Esophagus squamous epithelium (tissue), 5 donors: ENCODE results near the gene REV3L. TPM values are rescaled to one million over a fixed set of nuclear protein-coding genes. Genes with fewer than 3 reads are reported as not detected.
"Not testable (repeated sequence)": the region's sequence is repeated elsewhere in the genome, so short reads cannot be mapped to it uniquely, and the experiment has no call there.

ENCODE experiments used
- DNase-seq: peaks from one replicate; lab custom pipeline; 2025; lab: John Stamatoyannopoulos, UW
- H3K27ac ChIP-seq, 4 donors: fragments of 200-600 bp; sonication (generic); one replicate each; pipeline ENCODE4 v1.5.1; 2016 to 2019; ENCODE audit warnings: mild to moderate bottlenecking in 1 of 4
- H3K27me3 ChIP-seq, 4 donors: fragments of 200-600 bp; sonication (generic); 1 replicate in 3 of 4; 2 replicates in 1 of 4; pipeline versions ENCODE4 v1.5.1 to v1.6.0; 2017 to 2021; ENCODE audit warnings: antibody characterized with exemption in 1 of 4
- H3K36me3 ChIP-seq, 3 donors: fragments of 200-600 bp; sonication (generic); one replicate each; pipeline ENCODE4 v1.5.1; 2016 to 2019
- H3K4me1 ChIP-seq, 3 donors: fragments of 200-600 bp; sonication (generic); one replicate each; pipeline ENCODE4 v1.5.1; 2017 to 2019
- H3K4me3 ChIP-seq, 4 donors: fragments of 200-600 bp; sonication (generic); 1 replicate in 3 of 4; 2 replicates in 1 of 4; pipeline ENCODE4 v1.5.1; 2016 to 2019; ENCODE audit warnings: mild to moderate bottlenecking in 2 of 4, moderate library complexity in 1 of 4
- H3K9me3 ChIP-seq, 3 donors: fragments of 200-600 bp; sonication (generic); one replicate each; pipeline ENCODE4 v1.5.1; 2016 to 2019
- CTCF ChIP-seq, 6 experiments: fragments of 450-650 bp in 4 of 6; fragments of 200-600 bp in 2 of 6; sonication (generic) in 2 of 6; IDR thresholded peaks; one replicate each; pipeline ENCODE4 v1.5.1; 2016 to 2019; ENCODE audit warnings: antibody characterized with exemption in 6 of 6, mild to moderate bottlenecking in 4 of 6, moderate library complexity in 4 of 6
- POLR2A ChIP-seq, 4 donors: fragments of 450-650 bp; IDR thresholded peaks; one replicate each; pipeline ENCODE4 v1.6.1; 2017; ENCODE audit warnings: antibody characterized with exemption in 4 of 4, mild to moderate bottlenecking in 4 of 4, moderate library complexity in 3 of 4
- WGBS, 2 donors: methylation state at CpG; one replicate each; pipeline ENCODE4 v1.1.5; 2018; 5-methylcytosine and 5-hydroxymethylcytosine counted together
- intact Hi-C: fragments of 100-400 bp; cut with DNase I; formaldehyde crosslinking; loops from one replicate; pipeline ENCODE4 v1.15.0; 2022
- total RNA-seq, 4 donors: library from RNA; depleted of rRNA; stranded (reverse); fragments of >200 nt; gene quantifications; one replicate each; pipeline ENCODE4 v1.1.0, GENCODE V29; 2016
- donor health status: DM: yes; HTN: yes; CAD: no.

The REV3L gene
- total RNA-seq, 4 donors from 2014 or later, result 7.0 to 47.1 (median 18.8) TPM

DNA sequence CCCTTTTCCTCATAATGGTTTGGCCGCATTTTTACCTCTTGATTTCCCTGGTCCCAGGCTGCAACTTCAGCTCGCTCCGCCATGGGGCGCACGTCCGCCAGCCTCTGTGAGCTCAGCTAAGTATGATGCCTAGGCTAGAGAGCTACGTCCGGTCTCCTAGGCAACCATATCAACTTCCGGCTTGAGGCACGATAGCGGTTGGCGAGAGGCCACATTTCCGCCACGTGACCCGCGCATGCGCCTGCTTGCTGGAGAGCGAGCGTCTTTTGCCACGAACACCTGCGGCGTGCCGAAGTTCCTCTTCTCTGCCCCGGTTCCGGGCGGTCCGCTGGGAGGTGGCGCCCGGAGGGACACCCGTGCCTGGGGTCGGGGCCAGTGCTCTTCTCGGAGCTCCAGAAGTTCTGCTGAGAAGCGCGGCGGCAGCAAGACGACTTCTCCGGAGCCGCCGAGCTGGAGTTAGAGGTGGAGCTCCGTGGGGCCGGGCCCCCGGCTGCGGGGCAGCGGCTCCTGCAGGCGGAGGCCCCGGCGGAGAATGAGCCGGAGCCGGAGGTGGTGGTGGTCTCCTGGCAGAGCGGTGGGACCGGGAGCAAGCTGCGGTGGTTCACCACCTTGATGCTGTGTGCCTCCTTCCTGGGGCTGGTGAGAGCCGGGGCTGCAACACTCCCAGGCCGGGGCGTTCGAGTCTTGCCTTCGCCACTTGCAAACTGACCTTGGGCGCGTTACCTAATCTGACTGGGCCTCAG lies 223.8 kb downstream of the REV3L start:
- Histone ChIP-seq H3K27ac (peak overlapping the region; percentile 83 to 94 (median 89)), H3K9me3 (no peaks in the 10 kb centered on the region), H3K27me3 (peaks cover 0 to 17% (median 0%) of the 10 kb centered on the region in 4 donors), H3K4me3 (peak overlapping the region; percentile 73 to 87 (median 82)), H3K4me1 (peaks cover 12 to 31% (median 19%) of the 10 kb centered on the region in 3 donors), H3K36me3 (peaks cover 0 to 7% (median 0%) of the 10 kb centered on the region in 3 donors)
- intact Hi-C loops, result loop anchor here (10.0 kb wide), 1 partner anchor 226 kb away; the partner anchor contains the start of gene REV3L
- DNase-seq, result peak; percentile 94
- WGBS, 2 donors, result 4 to 8% methylated on average over 15 of the region's 59 CpGs
- TF ChIP-seq CTCF (IDR thresholded peaks at IDR 0.05) (peak; percentile 90 to 99 (median 98)), POLR2A (IDR thresholded peaks at IDR 0.05) (peak in 3 of 4 donors; percentile 48 to 74 (median 54))

DNA sequence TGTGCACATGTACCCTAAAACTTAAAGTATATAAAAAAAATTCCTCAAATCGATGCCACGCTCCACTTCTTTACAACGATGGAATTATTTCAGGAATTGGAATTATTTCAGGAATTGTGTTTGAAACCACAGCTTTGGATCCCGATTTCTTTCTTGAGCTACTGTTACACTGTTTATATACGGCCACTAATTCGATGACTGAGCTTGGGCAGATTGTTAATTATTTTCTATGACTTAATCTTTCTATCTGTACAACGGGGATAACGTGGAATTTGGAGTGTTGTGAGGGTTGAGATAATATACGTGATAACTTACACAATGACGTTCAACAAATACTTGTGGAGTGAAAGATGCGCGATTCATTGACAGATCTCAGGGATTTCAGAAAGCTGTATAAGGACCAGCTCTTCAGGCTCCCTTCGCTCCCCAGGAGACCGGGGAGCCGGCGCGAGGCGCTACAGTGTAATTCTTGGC lies 224.4 kb downstream of the REV3L start:
- WGBS, 2 donors, result 14 to 15% methylated on average over 18 of the region's 18 CpGs
- peaks cover 0 to 23% (median 0%) of the 10 kb centered on the region in 4 donors for H3K27me3 ChIP-seq
- no peak for DNase-seq

DNA sequence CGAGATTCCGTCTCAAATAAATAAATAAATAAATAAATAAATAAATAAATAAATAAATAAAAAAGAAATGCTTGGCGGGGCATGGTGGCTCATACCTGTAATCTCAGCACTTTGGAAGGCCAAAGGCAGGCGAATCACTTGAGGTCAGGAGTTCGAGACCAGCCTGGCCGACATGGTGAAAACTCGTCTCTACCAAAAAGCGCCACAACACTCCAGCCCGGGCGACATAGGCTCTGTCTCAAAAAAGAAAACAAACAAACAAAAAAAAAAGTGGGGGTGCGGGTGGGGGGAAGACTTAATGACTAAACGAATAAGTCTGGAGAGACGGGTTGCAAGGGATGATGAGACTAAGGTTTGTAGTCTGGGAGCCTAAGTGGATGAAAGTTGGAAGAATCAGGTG lies 225.0 kb downstream of the REV3L start:
- H3K27ac ChIP-seq, result no peak overlapping the region
- no peak for DNase-seq
- TF ChIP-seq POLR2A (IDR thresholded peaks at IDR 0.05), result no peak
- TF ChIP-seq CTCF (IDR thresholded peaks at IDR 0.05), result no peak
- intact Hi-C loops, result loop anchor here (10.0 kb wide), 1 partner anchor 227 kb away; the partner anchor contains the start of gene REV3L
- H3K4me3 ChIP-seq, result no peak overlapping the region
- no peaks in the 10 kb centered on the region for H3K9me3 ChIP-seq
- 87 to 89% methylated on average over 13 of the region's 13 CpGs for WGBS, 2 donors
- peaks cover 0 to 24% (median 0%) of the 10 kb centered on the region in 4 donors for H3K27me3 ChIP-seq
- peaks cover 12 to 31% (median 19%) of the 10 kb centered on the region in 3 donors for H3K4me1 ChIP-seq
- H3K36me3 ChIP-seq, result no peaks in the 10 kb centered on the region

More for the DNA sequence above, 224.4 kb downstream of the REV3L start:
- no peak for TF ChIP-seq POLR2A (IDR thresholded peaks at IDR 0.05)
- no peak for TF ChIP-seq CTCF (IDR thresholded peaks at IDR 0.05)
- H3K27ac ChIP-seq, result peak overlapping the region; percentile 52 to 94 (median 86)
- intact Hi-C loops, result loop anchor here (10.0 kb wide), 1 partner anchor 226 kb away; the partner anchor contains the start of gene REV3L
- H3K4me1 ChIP-seq, result peaks cover 12 to 31% (median 19%) of the 10 kb centered on the region in 3 donors
- peaks cover 0 to under 1% (median 0%) of the 10 kb centered on the region in 3 donors for H3K36me3 ChIP-seq
- H3K4me3 ChIP-seq, result peak overlapping the region in 3 of 4 donors; percentile 77 to 87 (median 86)
- no peaks in the 10 kb centered on the region for H3K9me3 ChIP-seq

DNA sequence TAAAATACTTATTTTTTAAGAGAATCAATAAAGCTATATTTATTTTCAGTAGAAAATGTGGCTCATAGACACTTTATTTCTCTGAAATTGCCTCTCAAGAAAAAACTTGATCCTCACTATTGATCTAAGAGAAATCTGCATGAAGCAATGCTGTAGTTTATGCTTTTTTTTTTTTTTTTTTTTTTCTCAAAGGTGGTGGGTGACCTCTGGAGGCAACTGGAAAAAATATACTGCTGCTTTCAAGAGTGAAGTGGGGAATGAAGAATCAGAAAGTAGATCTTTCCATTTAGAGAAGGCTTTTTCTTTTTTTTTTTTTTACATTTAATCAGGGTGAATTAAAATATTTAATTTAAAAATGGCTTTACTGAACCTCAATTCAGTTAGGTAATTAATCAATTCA lies 226.4 kb downstream of the REV3L start:
- no peaks in the 10 kb centered on the region for H3K36me3 ChIP-seq
- intact Hi-C loops, result loop anchor here (10.0 kb wide), 1 partner anchor 228 kb away; the partner anchor contains the start of gene REV3L
- DNase-seq, result no peak
- peaks cover 0 to 24% (median 0%) of the 10 kb centered on the region in 4 donors for H3K27me3 ChIP-seq
- no peak overlapping the region for H3K4me3 ChIP-seq
- H3K27ac ChIP-seq, result no peak overlapping the region
- no peaks in the 10 kb centered on the region for H3K9me3 ChIP-seq
- TF ChIP-seq POLR2A (IDR thresholded peaks at IDR 0.05) (no peak), CTCF (IDR thresholded peaks at IDR 0.05) (no peak)
- H3K4me1 ChIP-seq, result peaks cover 12 to 28% (median 19%) of the 10 kb centered on the region in 3 donors

- not testable (repeated sequence) for H3K9me3 ChIP-seq, DNase-seq, H3K36me3 ChIP-seq, H3K27ac ChIP-seq, H3K4me3 ChIP-seq
- 46 to 50% methylated on average over 2 of the region's 2 CpGs for WGBS, 2 donors
- Histone ChIP-seq H3K27me3 (peaks cover 0 to 24% (median 0%) of the 10 kb centered on the region in 4 donors), H3K4me1 (peaks cover 12 to 20% (median 17%) of the 10 kb centered on the region in 3 donors)
- intact Hi-C loops, result loop anchor here (10.0 kb wide), 1 partner anchor 229 kb away; the partner anchor contains the start of gene REV3L
Measured at GRCh38 chr6:111255838-111256237, 227.2 kb downstream of the REV3L start.
